ENCODE results near the gene SORCS2. TPM values are rescaled to one million over a fixed set of nuclear protein-coding genes. Genes with fewer than 3 reads are reported as not detected.

Gene SORCS2
- total and polyA plus RNA-seq, 4 donors, result 0.05 to 8.4 (median 1.8) TPM

DNA sequence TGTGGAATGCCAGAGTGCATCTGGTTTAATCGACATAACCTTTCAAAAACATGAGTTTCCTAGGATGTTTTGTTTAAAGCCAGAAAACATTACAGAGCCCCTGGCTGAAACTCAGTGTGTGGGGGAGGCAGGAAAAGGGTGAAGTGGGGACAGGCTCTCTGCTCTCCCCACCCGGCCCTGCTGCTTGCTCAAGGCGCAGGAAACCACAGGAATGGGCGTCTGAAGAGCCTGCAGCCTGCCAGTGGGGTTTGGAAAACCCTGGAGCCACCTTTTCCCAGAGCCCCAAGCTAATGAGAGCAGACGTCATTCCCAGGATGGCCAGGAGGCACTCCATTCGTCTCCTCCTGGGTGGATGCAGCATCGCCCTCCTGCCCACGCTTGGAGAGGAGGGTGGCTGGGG, 506.7 kb downstream of the SORCS2 start:
- intact Hi-C loops (cut with DNase I), result no loop called here
- no peak for ATAC-seq (ENCODE audit: low FRiP score)
- no peaks in the 10 kb centered on the region for H3K27me3 ChIP-seq (ENCODE audit: control insufficient read depth in 1 of 2, insufficient read depth in 2 of 2, low read length in 1 of 2)
- no peak overlapping the region for H3K4me3 ChIP-seq (ENCODE audit: low read length in 2 of 2)
- WGBS, 2 donors, result 5 to 12% methylated on average over 8 of the region's 8 CpGs
- no peak for DNase-seq
- H3K27ac ChIP-seq (ENCODE audit: low read depth in 1 of 2, low read length in 2 of 2), result no peak overlapping the region
- no peaks in the 10 kb centered on the region for H3K4me1 ChIP-seq (ENCODE audit: control insufficient read depth in 1 of 2, insufficient read depth in 2 of 2, low read length in 2 of 2)
- no peaks in the 10 kb centered on the region for H3K36me3 ChIP-seq (ENCODE audit: control insufficient read depth in 1 of 2, insufficient read depth in 2 of 2, low read length in 1 of 2)
- H3K9me3 ChIP-seq (ENCODE audit: control insufficient read depth, low read length), result no peaks in the 10 kb centered on the region

GRCh38 chr4:7699825-7700224, 507.5 kb downstream of the SORCS2 start:
- Histone ChIP-seq H3K4me3 (ENCODE audit: low read length in 2 of 2) (no peak overlapping the region), H3K4me1 (ENCODE audit: control insufficient read depth in 1 of 2, insufficient read depth in 2 of 2, low read length in 2 of 2) (no peaks in the 10 kb centered on the region), H3K36me3 (ENCODE audit: control insufficient read depth in 1 of 2, insufficient read depth in 2 of 2, low read length in 1 of 2) (no peaks in the 10 kb centered on the region), H3K9me3 (ENCODE audit: control insufficient read depth, low read length) (no peaks in the 10 kb centered on the region), H3K27me3 (ENCODE audit: control insufficient read depth in 1 of 2, insufficient read depth in 2 of 2, low read length in 1 of 2) (no peaks in the 10 kb centered on the region), H3K27ac (ENCODE audit: low read depth in 1 of 2, low read length in 2 of 2) (no peak overlapping the region)
- DNase-seq (no peak), ATAC-seq (ENCODE audit: low FRiP score) (no peak)
- 87 to 89% methylated on average over 10 of the region's 10 CpGs for WGBS, 2 donors
- intact Hi-C loops (cut with DNase I), result no loop called here

- H3K27ac ChIP-seq (ENCODE audit: low read depth in 1 of 2, low read length in 2 of 2), result no peak overlapping the region
- ATAC-seq (ENCODE audit: low FRiP score) (no peak), DNase-seq (no peak)
- intact Hi-C loops (cut with DNase I), result no loop called here
- 73 to 84% methylated on average over 9 of the region's 9 CpGs for WGBS, 2 donors
- H3K27me3 ChIP-seq (ENCODE audit: control insufficient read depth in 1 of 2, insufficient read depth in 2 of 2, low read length in 1 of 2), result no peaks in the 10 kb centered on the region
- H3K9me3 ChIP-seq (ENCODE audit: control insufficient read depth, low read length), result no peaks in the 10 kb centered on the region
- no peak overlapping the region for H3K4me3 ChIP-seq (ENCODE audit: low read length in 2 of 2)
- H3K4me1 ChIP-seq (ENCODE audit: control insufficient read depth in 1 of 2, insufficient read depth in 2 of 2, low read length in 2 of 2), result no peaks in the 10 kb centered on the region
- H3K36me3 ChIP-seq (ENCODE audit: control insufficient read depth in 1 of 2, insufficient read depth in 2 of 2, low read length in 1 of 2), result no peaks in the 10 kb centered on the region
Observed at GRCh38 chr4:7700665-7701064, 508.3 kb downstream of the SORCS2 start.

GRCh38 chr4:7701866-7702649, 509.7 kb downstream of the SORCS2 start:
- Histone ChIP-seq H3K4me3 (ENCODE audit: low read length in 2 of 2) (no peak overlapping the region), H3K27me3 (ENCODE audit: control insufficient read depth in 1 of 2, insufficient read depth in 2 of 2, low read length in 1 of 2) (no peaks in the 10 kb centered on the region), H3K9me3 (ENCODE audit: control insufficient read depth, low read length) (no peaks in the 10 kb centered on the region), H3K4me1 (ENCODE audit: control insufficient read depth in 1 of 2, insufficient read depth in 2 of 2, low read length in 2 of 2) (no peaks in the 10 kb centered on the region), H3K36me3 (ENCODE audit: control insufficient read depth in 1 of 2, insufficient read depth in 2 of 2, low read length in 1 of 2) (no peaks in the 10 kb centered on the region), H3K27ac (ENCODE audit: low read depth in 1 of 2, low read length in 2 of 2) (no peak overlapping the region)
- DNase-seq (no peak), ATAC-seq (ENCODE audit: low FRiP score) (no peak)
- intact Hi-C loops (cut with DNase I), result no loop called here
- WGBS, 2 donors, result 79 to 83% methylated on average over 17 to 18 of the region's 19 CpGs

GRCh38 chr4:7703688-7704087, 511.4 kb downstream of the SORCS2 start:
- H3K36me3 ChIP-seq (ENCODE audit: control insufficient read depth in 1 of 2, insufficient read depth in 2 of 2, low read length in 1 of 2), result no peaks in the 10 kb centered on the region
- no peak overlapping the region for H3K27ac ChIP-seq (ENCODE audit: low read depth in 1 of 2, low read length in 2 of 2)
- H3K4me3 ChIP-seq (ENCODE audit: low read length in 2 of 2), result no peak overlapping the region
- H3K27me3 ChIP-seq (ENCODE audit: control insufficient read depth in 1 of 2, insufficient read depth in 2 of 2, low read length in 1 of 2), result no peaks in the 10 kb centered on the region
- H3K9me3 ChIP-seq (ENCODE audit: control insufficient read depth, low read length), result no peaks in the 10 kb centered on the region
- intact Hi-C loops (cut with DNase I), result no loop called here
- no peak for ATAC-seq (ENCODE audit: low FRiP score)
- DNase-seq, result no peak
- WGBS, 2 donors, result 88% methylated on average over 8 of the region's 8 CpGs
- no peaks in the 10 kb centered on the region for H3K4me1 ChIP-seq (ENCODE audit: control insufficient read depth in 1 of 2, insufficient read depth in 2 of 2, low read length in 2 of 2)

GRCh38 chr4:7704091-7704490, 511.8 kb downstream of the SORCS2 start:
- ATAC-seq (ENCODE audit: low FRiP score) (no peak), DNase-seq (no peak)
- Histone ChIP-seq H3K27ac (ENCODE audit: low read depth in 1 of 2, low read length in 2 of 2) (no peak overlapping the region), H3K27me3 (ENCODE audit: control insufficient read depth in 1 of 2, insufficient read depth in 2 of 2, low read length in 1 of 2) (no peaks in the 10 kb centered on the region), H3K4me3 (ENCODE audit: low read length in 2 of 2) (no peak overlapping the region), H3K9me3 (ENCODE audit: control insufficient read depth, low read length) (no peaks in the 10 kb centered on the region), H3K36me3 (ENCODE audit: control insufficient read depth in 1 of 2, insufficient read depth in 2 of 2, low read length in 1 of 2) (no peaks in the 10 kb centered on the region), H3K4me1 (ENCODE audit: control insufficient read depth in 1 of 2, insufficient read depth in 2 of 2, low read length in 2 of 2) (no peaks in the 10 kb centered on the region)
- 96 to 97% methylated on average over 16 of the region's 16 CpGs for WGBS, 2 donors
- intact Hi-C loops (cut with DNase I), result no loop called here

- intact Hi-C loops (cut with DNase I), result no loop called here
- H3K27ac ChIP-seq (ENCODE audit: low read depth in 1 of 2, low read length in 2 of 2), result no peak overlapping the region
- no peaks in the 10 kb centered on the region for H3K36me3 ChIP-seq (ENCODE audit: control insufficient read depth in 1 of 2, insufficient read depth in 2 of 2, low read length in 1 of 2)
- H3K27me3 ChIP-seq (ENCODE audit: control insufficient read depth in 1 of 2, insufficient read depth in 2 of 2, low read length in 1 of 2), result no peaks in the 10 kb centered on the region
- no peak for ATAC-seq (ENCODE audit: low FRiP score)
- no peak for DNase-seq
- no peak overlapping the region for H3K4me3 ChIP-seq (ENCODE audit: low read length in 2 of 2)
- 91 to 92% methylated on average over 17 to 19 of the region's 19 CpGs for WGBS, 2 donors
- no peaks in the 10 kb centered on the region for H3K9me3 ChIP-seq (ENCODE audit: control insufficient read depth, low read length)
- no peaks in the 10 kb centered on the region for H3K4me1 ChIP-seq (ENCODE audit: control insufficient read depth in 1 of 2, insufficient read depth in 2 of 2, low read length in 2 of 2)
Observed at GRCh38 chr4:7704625-7705024, 512.3 kb downstream of the SORCS2 start.

DNA sequence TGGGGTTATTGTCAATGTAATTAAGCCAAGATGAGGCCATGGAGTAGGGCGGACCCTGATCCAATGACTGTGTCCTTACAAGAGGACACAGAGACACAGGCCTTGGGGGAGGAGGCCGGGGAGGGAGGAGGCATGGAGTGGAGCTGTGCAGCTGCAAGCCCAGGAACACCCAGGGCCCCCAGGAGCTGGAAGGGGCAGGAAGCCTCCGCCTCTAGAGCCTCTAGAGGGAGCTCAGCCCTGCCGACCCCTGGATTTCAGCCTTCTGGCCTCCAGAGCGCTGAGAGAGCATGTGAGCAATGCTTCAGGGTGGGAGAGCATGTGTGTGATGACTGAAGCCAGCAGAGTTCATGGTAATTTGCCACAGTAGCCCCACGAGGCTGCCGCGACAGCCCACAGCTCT, 512.7 kb downstream of the SORCS2 start:
- Histone ChIP-seq H3K36me3 (ENCODE audit: control insufficient read depth in 1 of 2, insufficient read depth in 2 of 2, low read length in 1 of 2) (no peaks in the 10 kb centered on the region), H3K27ac (ENCODE audit: low read depth in 1 of 2, low read length in 2 of 2) (no peak overlapping the region), H3K4me1 (ENCODE audit: control insufficient read depth in 1 of 2, insufficient read depth in 2 of 2, low read length in 2 of 2) (no peaks in the 10 kb centered on the region), H3K4me3 (ENCODE audit: low read length in 2 of 2) (no peak overlapping the region), H3K9me3 (ENCODE audit: control insufficient read depth, low read length) (no peaks in the 10 kb centered on the region), H3K27me3 (ENCODE audit: control insufficient read depth in 1 of 2, insufficient read depth in 2 of 2, low read length in 1 of 2) (no peaks in the 10 kb centered on the region)
- WGBS, 2 donors, result 91 to 93% methylated on average over 8 of the region's 8 CpGs
- intact Hi-C loops (cut with DNase I), result no loop called here
- no peak for DNase-seq
- ATAC-seq (ENCODE audit: low FRiP score), result peak; percentile 4

DNA sequence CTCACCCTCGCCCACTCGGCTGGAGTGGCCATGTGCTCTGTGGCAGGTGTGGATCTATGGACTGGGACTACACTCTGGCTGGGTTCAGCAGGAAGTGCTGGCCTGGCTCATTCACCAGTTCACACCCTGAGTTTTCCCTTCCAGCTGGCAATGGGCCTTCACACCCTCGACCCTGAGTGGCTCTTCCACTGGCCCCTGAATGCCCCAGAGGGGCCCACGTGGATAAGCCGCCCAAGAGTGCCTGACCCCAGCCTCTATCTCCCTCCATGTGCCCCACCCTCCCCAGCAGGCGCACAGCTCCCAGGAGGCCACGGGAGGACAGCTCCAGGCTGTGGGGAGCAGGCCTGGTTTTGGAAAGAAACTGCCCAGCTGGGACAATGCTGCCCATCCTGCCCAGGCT, 513.3 kb downstream of the SORCS2 start:
- WGBS, 2 donors, result 61 to 63% methylated on average over 7 of the region's 7 CpGs
- DNase-seq, result no peak
- Histone ChIP-seq H3K9me3 (ENCODE audit: control insufficient read depth, low read length) (no peaks in the 10 kb centered on the region), H3K36me3 (ENCODE audit: control insufficient read depth in 1 of 2, insufficient read depth in 2 of 2, low read length in 1 of 2) (no peaks in the 10 kb centered on the region), H3K4me3 (ENCODE audit: low read length in 2 of 2) (no peak overlapping the region), H3K27me3 (ENCODE audit: control insufficient read depth in 1 of 2, insufficient read depth in 2 of 2, low read length in 1 of 2) (no peaks in the 10 kb centered on the region), H3K27ac (ENCODE audit: low read depth in 1 of 2, low read length in 2 of 2) (no peak overlapping the region), H3K4me1 (ENCODE audit: control insufficient read depth in 1 of 2, insufficient read depth in 2 of 2, low read length in 2 of 2) (no peaks in the 10 kb centered on the region)
- intact Hi-C loops (cut with DNase I), result no loop called here
- ATAC-seq (ENCODE audit: low FRiP score), result no peak

Measured in aorta (tissue), 5 donors.